HUES6 (cell line): ENCODE results near the gene COL23A1.

Experiments used
- H3K27ac ChIP-seq: 2 replicates; pipeline ENCODE4 v1.7.0; 2013; ENCODE audit warnings: low read depth, mild to moderate bottlenecking, low read length, inconsistent platforms
- H3K27me3 ChIP-seq: 2 replicates; pipeline ENCODE4 v1.6.1; 2013; ENCODE audit warnings: low read length; ENCODE audit not compliant: control insufficient read depth, insufficient read depth
- H3K36me3 ChIP-seq: 2 replicates; pipeline ENCODE4 v1.6.1; 2013; ENCODE audit warnings: low read length; ENCODE audit not compliant: control insufficient read depth, insufficient read depth
- H3K4me1 ChIP-seq: 2 replicates; pipeline ENCODE4 v1.6.1; 2013; ENCODE audit warnings: low read length; ENCODE audit not compliant: control insufficient read depth, insufficient read depth
- H3K4me3 ChIP-seq: 2 replicates; pipeline ENCODE4 v1.5.1; 2013; ENCODE audit warnings: low read depth, low read length
- H3K9ac ChIP-seq: one replicate; pipeline ENCODE4 v1.6.1; 2013; ENCODE audit warnings: mild to moderate bottlenecking, low read length
- H3K9me3 ChIP-seq: 2 replicates; pipeline ENCODE4 v1.6.1; 2013; ENCODE audit warnings: low read depth, low read length; ENCODE audit not compliant: control insufficient read depth, insufficient read depth

COL23A1 gene

GRCh38 chr5:178545176-178545575 is 45.0 kb downstream of the COL23A1 start:
- H3K9ac ChIP-seq: no peak overlapping the region
- no peak overlapping the region for H3K4me3 ChIP-seq
- H3K27ac ChIP-seq: no peak overlapping the region
- H3K27me3 ChIP-seq: no peaks in the 10 kb centered on the region
- H3K36me3 ChIP-seq: no peaks in the 10 kb centered on the region
- no peaks in the 10 kb centered on the region for H3K9me3 ChIP-seq
- H3K4me1 ChIP-seq: peaks cover 21% of the 10 kb centered on the region

- no peaks in the 10 kb centered on the region for H3K36me3 ChIP-seq
- H3K9me3 ChIP-seq: no peaks in the 10 kb centered on the region
- no peak overlapping the region for H3K27ac ChIP-seq
- peaks cover 21% of the 10 kb centered on the region for H3K4me1 ChIP-seq
- H3K9ac ChIP-seq: no peak overlapping the region
- H3K4me3 ChIP-seq: no peak overlapping the region
- no peaks in the 10 kb centered on the region for H3K27me3 ChIP-seq
Measured at GRCh38 chr5:178544166-178544834, 45.9 kb downstream of the COL23A1 start.

DNA sequence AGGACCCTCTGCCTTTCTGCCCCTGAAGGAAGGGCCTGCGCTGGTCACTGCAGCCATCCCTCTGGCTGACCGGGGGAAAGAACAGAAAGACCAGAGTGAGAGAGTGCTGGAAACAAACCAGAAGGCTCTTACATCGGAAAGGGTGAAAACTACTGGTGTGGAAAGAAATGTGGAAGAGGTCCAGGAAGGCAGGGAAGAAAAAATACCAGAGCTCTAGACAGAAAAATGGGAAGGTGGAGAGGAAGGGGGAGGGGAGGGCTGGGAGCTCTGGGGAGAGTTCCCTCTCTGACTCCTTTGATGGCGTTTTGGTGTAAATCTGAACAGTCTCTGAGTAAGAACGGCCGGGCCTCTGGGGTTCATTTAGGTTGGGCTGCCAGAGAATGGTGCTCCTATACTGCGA is 47.7 kb downstream of the COL23A1 start:
- Histone ChIP-seq H3K27me3 (no peaks in the 10 kb centered on the region), H3K4me3 (no peak overlapping the region), H3K9ac (no peak overlapping the region), H3K27ac (no peak overlapping the region), H3K4me1 (peaks cover 30% of the 10 kb centered on the region), H3K36me3 (no peaks in the 10 kb centered on the region), H3K9me3 (no peaks in the 10 kb centered on the region)

- Histone ChIP-seq H3K36me3 (no peaks in the 10 kb centered on the region), H3K9ac (no peak overlapping the region), H3K27me3 (no peaks in the 10 kb centered on the region), H3K9me3 (no peaks in the 10 kb centered on the region), H3K4me1 (peaks cover 20% of the 10 kb centered on the region), H3K4me3 (no peak overlapping the region), H3K27ac (no peak overlapping the region)
Measured at GRCh38 chr5:178540526-178540925, 49.7 kb downstream of the COL23A1 start.

- H3K9me3 ChIP-seq: no peaks in the 10 kb centered on the region
- H3K36me3 ChIP-seq: no peaks in the 10 kb centered on the region
- H3K4me1 ChIP-seq: peaks cover 15% of the 10 kb centered on the region; the same call in 1 of the 2 replicates
- no peak overlapping the region for H3K4me3 ChIP-seq
- no peak overlapping the region for H3K9ac ChIP-seq
- no peak overlapping the region for H3K27ac ChIP-seq
- no peaks in the 10 kb centered on the region for H3K27me3 ChIP-seq
Measured at GRCh38 chr5:178538741-178539229, 51.4 kb downstream of the COL23A1 start.

- Histone ChIP-seq H3K4me1 (peaks cover 15% of the 10 kb centered on the region; the same call in 1 of the 2 replicates), H3K9me3 (no peaks in the 10 kb centered on the region), H3K27me3 (no peaks in the 10 kb centered on the region), H3K36me3 (no peaks in the 10 kb centered on the region), H3K27ac (no peak overlapping the region), H3K4me3 (no peak overlapping the region), H3K9ac (no peak overlapping the region)
Measured at GRCh38 chr5:178537467-178538371, 52.5 kb downstream of the COL23A1 start.

- no peak overlapping the region for H3K9ac ChIP-seq
- no peak overlapping the region for H3K4me3 ChIP-seq
- H3K4me1 ChIP-seq: peaks cover 9% of the 10 kb centered on the region; the same call in 1 of the 2 replicates
- H3K9me3 ChIP-seq: no peaks in the 10 kb centered on the region
- no peaks in the 10 kb centered on the region for H3K27me3 ChIP-seq
- H3K36me3 ChIP-seq: no peaks in the 10 kb centered on the region
- no peak overlapping the region for H3K27ac ChIP-seq
Measured at GRCh38 chr5:178536541-178537466, 53.4 kb downstream of the COL23A1 start.

DNA sequence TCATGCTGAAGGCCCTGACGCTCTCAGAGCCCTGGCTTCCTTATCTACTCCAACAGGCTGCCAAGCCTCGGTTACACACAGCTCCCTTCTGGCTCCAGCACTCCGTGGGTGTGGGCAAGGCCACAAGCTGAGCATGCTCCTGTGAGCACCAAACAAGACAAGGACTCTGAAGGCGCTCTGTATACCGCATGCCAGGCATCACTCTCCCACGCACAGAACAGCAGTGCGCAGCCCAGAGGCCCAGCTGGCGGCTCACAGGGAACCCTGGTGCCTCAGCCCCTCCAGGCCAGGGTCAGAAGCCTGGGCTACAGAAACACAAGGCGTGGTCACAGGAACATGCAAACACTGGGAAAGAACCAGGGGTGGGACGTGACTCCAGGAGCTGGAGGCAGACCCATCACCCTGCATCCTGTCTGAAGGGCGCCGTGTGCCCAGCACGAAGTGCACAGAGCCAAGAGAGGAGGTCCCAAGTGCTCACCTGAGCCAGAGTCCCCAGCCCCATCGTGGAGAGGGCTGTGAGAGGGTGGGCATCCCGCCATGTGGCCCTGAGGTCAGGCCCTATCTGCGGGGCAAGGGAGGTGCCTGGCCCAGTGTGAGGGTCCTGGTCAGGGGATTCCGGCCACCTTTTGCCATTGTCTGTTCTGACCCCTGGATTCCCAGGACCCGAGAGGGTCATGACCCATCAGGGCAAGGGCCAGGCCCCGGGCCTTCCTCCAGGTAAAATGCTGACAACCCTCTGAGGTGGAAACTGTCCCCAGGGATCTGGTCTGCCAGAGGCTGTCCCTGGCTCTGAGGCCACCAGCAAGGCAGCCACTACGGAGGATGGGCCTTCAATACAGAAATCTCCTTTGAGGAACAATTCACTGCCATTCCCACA is 54.7 kb downstream of the COL23A1 start:
- H3K27ac ChIP-seq: no peak overlapping the region

GRCh38 chr5:178533136-178533535 is 57.1 kb downstream of the COL23A1 start:
- Histone ChIP-seq H3K4me3 (no peak overlapping the region), H3K36me3 (no peaks in the 10 kb centered on the region), H3K9me3 (no peaks in the 10 kb centered on the region), H3K4me1 (peaks cover 4% of the 10 kb centered on the region; the same call in 1 of the 2 replicates), H3K27ac (no peak overlapping the region), H3K9ac (no peak overlapping the region), H3K27me3 (no peaks in the 10 kb centered on the region)

More for the DNA sequence above, 54.7 kb downstream of the COL23A1 start:
- no peaks in the 10 kb centered on the region for H3K27me3 ChIP-seq
- peaks cover 9% of the 10 kb centered on the region; the same call in 1 of the 2 replicates for H3K4me1 ChIP-seq
- no peaks in the 10 kb centered on the region for H3K36me3 ChIP-seq
- no peak overlapping the region for H3K4me3 ChIP-seq
- H3K9ac ChIP-seq: no peak overlapping the region
- H3K9me3 ChIP-seq: no peaks in the 10 kb centered on the region

DNA sequence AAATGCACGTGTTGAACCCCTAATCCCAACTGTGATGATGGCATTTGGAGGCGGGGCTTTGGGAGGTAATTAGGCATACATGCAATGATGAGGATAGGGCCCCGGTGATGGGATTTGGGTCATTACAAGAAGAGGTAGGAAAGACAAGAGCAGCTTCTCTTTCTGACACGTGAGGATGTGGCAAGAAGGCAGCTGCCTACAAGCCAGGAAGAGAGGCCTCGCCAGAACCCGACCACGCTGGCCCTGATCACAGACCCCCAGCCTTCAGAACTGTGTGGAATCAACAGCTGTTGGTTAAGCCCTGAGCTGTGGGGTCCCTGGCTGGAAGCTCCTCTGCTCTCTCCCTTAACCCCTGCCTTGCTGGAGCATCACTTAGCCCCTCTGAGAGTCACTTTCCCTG is 57.5 kb downstream of the COL23A1 start:
- Histone ChIP-seq H3K4me3 (no peak overlapping the region), H3K9me3 (no peaks in the 10 kb centered on the region), H3K27ac (no peak overlapping the region), H3K9ac (no peak overlapping the region), H3K27me3 (no peaks in the 10 kb centered on the region), H3K36me3 (no peaks in the 10 kb centered on the region), H3K4me1 (peaks cover under 1% of the 10 kb centered on the region; the same call in 1 of the 2 replicates)
